ENCODE data around the gene ZNF397. TPM values are rescaled to one million over a fixed set of nuclear protein-coding genes. Genes with fewer than 3 reads are reported as not detected.

Gene ZNF397
- total and polyA plus RNA-seq, 2 of the 13 experiments (the other 11 are each of a cell fraction or from before 2014, with no cell fraction given), result 4.7 to 9.4 TPM

GRCh38 chr18:35253655-35254287, 12.9 kb downstream of the ZNF397 start:
- TF ChIP-seq DBP (CRISPR knock-in tag; IDR thresholded peaks at IDR 0.05; ENCODE audit: not compliant biosample characterization) (no peak), ZNF274 (CRISPR knock-in tag; IDR thresholded peaks at IDR 0.05) (peak; percentile 41; the same call in 1 of the 2 replicates)
- no peak overlapping the region for H3K27ac ChIP-seq (ENCODE audit: extremely low read length, insufficient read depth, low read length)
- peaks cover 21% of the 10 kb centered on the region for H3K9me3 ChIP-seq (ENCODE audit: low read length)
- ATAC-seq (no peak), FAIRE-seq (no peak), DNase-seq (ENCODE audit: low spot score) (no peak)
- BruUV-seq (replicated peaks), result no TSS peak
- WGBS (ENCODE audit: low lambda C conversion rate), result 89% methylated on average over 4 of the region's 4 CpGs
- peaks cover 3% of the 10 kb centered on the region; the same call in 1 of the 2 replicates for H3K4me1 ChIP-seq (ENCODE audit: insufficient read depth, low read length)
- no peaks in the 10 kb centered on the region for H3K79me2 ChIP-seq (ENCODE audit: insufficient read depth, low read length)
- in situ Hi-C loops (cut with HindIII; ENCODE audit: extremely low pct_ligation_motif_present, low pct_unique_long_range_greater_than_20kb) (no loop called here), intact Hi-C loops (cut with micrococcal nuclease; ENCODE audit: unreplicated experiment) (no loop called here)
- H4K20me1 ChIP-seq (ENCODE audit: insufficient read depth, low read length), result no peaks in the 10 kb centered on the region
- H3K4me3 ChIP-seq (replicated peaks in 1 of 3; ENCODE audit: insufficient read depth in 1 of 3, low read depth in 2 of 3, low read length in 3 of 3), result no peak overlapping the region
- H3K27me3 ChIP-seq (ENCODE audit: control insufficient read depth in 1 of 2, insufficient read depth in 2 of 2, low read length in 2 of 2), result no peaks in the 10 kb centered on the region; a peak in 1 of 5 replicates
- H3K9ac ChIP-seq (ENCODE audit: insufficient read depth, low read depth, low read length), result no peak overlapping the region
- ChIA-PET POLR2A (interaction anchor here (1.7 kb wide), 1 partner anchor 13 kb away, joined by 4 read pairs; the partner anchor contains the start of gene ZNF397), CTCF (ENCODE audit: low intra/inter-chr PET ratio, low total read pairs) (no interaction called here)
- H3K4me2 ChIP-seq (ENCODE audit: low read depth, low read length), result no peak overlapping the region
- H3K36me3 ChIP-seq (replicated peaks in 1 of 2; ENCODE audit: control insufficient read depth in 1 of 2, insufficient read depth in 2 of 2, low read length in 2 of 2), result peaks cover 0 to 13% of the 10 kb centered on the region in 2 experiments; a peak in 1 of 5 replicates
- no peak overlapping the region for H2AFZ ChIP-seq (ENCODE audit: low read length)

- FAIRE-seq, result no peak
- ChIA-PET POLR2A (no interaction called here), CTCF (ENCODE audit: low intra/inter-chr PET ratio, low total read pairs) (no interaction called here)
- peaks cover 0 to 12% of the 10 kb centered on the region in 2 experiments; a peak in 1 of 5 replicates for H3K36me3 ChIP-seq (replicated peaks in 1 of 2; ENCODE audit: control insufficient read depth in 1 of 2, insufficient read depth in 2 of 2, low read length in 2 of 2)
- H3K4me1 ChIP-seq (ENCODE audit: insufficient read depth, low read length), result no peaks in the 10 kb centered on the region
- no peak for DNase-seq (ENCODE audit: low spot score)
- no peak overlapping the region for H2AFZ ChIP-seq (ENCODE audit: low read length)
- in situ Hi-C loops (cut with HindIII; ENCODE audit: extremely low pct_ligation_motif_present, low pct_unique_long_range_greater_than_20kb) (no loop called here), intact Hi-C loops (cut with micrococcal nuclease; ENCODE audit: unreplicated experiment) (no loop called here)
- H3K27ac ChIP-seq (ENCODE audit: extremely low read length, insufficient read depth, low read length), result no peak overlapping the region
- no peak overlapping the region for H3K9ac ChIP-seq (ENCODE audit: insufficient read depth, low read depth, low read length)
- no peaks in the 10 kb centered on the region for H4K20me1 ChIP-seq (ENCODE audit: insufficient read depth, low read length)
- no peak for TF ChIP-seq MED8 (CRISPR knock-in tag; IDR thresholded peaks at IDR 0.05; ENCODE audit: insufficient replicate concordance)
- TF ChIP-seq MAFK (conservative IDR thresholded peaks at IDR 0.05 in 1 of 2, IDR thresholded peaks at IDR 0.05 in 1 of 2; ENCODE audit: low read length in 2 of 2), result peak; percentile 63 to 80
- no peak for TF ChIP-seq PAX8 (CRISPR knock-in tag; IDR thresholded peaks at IDR 0.05; ENCODE audit: borderline replicate concordance)
- no peak for TF ChIP-seq TCF7 (IDR thresholded peaks at IDR 0.05; ENCODE audit: low read depth)
- TF ChIP-seq IKZF1 (IDR thresholded peaks at IDR 0.05), result no peak
- peak; percentile 69 for TF ChIP-seq MAFF (IDR thresholded peaks at IDR 0.05; ENCODE audit: low read depth, low read length)
- no TSS peak for BruUV-seq (replicated peaks)
- H3K4me2 ChIP-seq (ENCODE audit: low read depth, low read length), result no peak overlapping the region
- no peak for ATAC-seq
- no peak overlapping the region for H3K4me3 ChIP-seq (replicated peaks in 1 of 3; ENCODE audit: insufficient read depth in 1 of 3, low read depth in 2 of 3, low read length in 3 of 3)
- H3K9me3 ChIP-seq (ENCODE audit: low read length), result peaks cover 21% of the 10 kb centered on the region
- H3K27me3 ChIP-seq (ENCODE audit: control insufficient read depth in 1 of 2, insufficient read depth in 2 of 2, low read length in 2 of 2), result no peaks in the 10 kb centered on the region; a peak in 1 of 5 replicates
- 92% methylated on average over 3 of the region's 3 CpGs for WGBS (ENCODE audit: low lambda C conversion rate)
- H3K79me2 ChIP-seq (ENCODE audit: insufficient read depth, low read length), result no peaks in the 10 kb centered on the region
Observed at GRCh38 chr18:35256947-35257346, 16.1 kb downstream of the ZNF397 start.

Measured in HepG2 (cell line).